Stomach (tissue), 4 donors: ENCODE results near the gene PRKCZ.

ENCODE experiments used
- POLR2A ChIP-seq, 4 donors: fragments of 450-650 bp; IDR thresholded peaks; one replicate each; pipeline ENCODE4 v1.6.1; 2016; ENCODE audit warnings: antibody characterized with exemption in 4 of 4, control low read depth in 2 of 4, mild to moderate bottlenecking in 1 of 4, moderate library complexity in 1 of 4
- POLR2AphosphoS5 ChIP-seq, 3 donors: sonication (generic); formaldehyde crosslinking; IDR thresholded peaks; one replicate each; pipeline ENCODE4 v1.6.1; 2016; ENCODE audit warnings: antibody characterized with exemption in 3 of 3
- TF ChIP-seq, protein P1 (sequence below), 7 experiments: fragments of 450-650 bp in 4 of 7; fragments of 200-600 bp in 3 of 7; sonication (generic) in 3 of 7; IDR thresholded peaks; one replicate each; pipeline ENCODE4 v1.5.1; 2016 to 2019; ENCODE audit warnings: antibody characterized with exemption in 7 of 7, control low read depth in 2 of 7, mild to moderate bottlenecking in 1 of 7

DNA sequence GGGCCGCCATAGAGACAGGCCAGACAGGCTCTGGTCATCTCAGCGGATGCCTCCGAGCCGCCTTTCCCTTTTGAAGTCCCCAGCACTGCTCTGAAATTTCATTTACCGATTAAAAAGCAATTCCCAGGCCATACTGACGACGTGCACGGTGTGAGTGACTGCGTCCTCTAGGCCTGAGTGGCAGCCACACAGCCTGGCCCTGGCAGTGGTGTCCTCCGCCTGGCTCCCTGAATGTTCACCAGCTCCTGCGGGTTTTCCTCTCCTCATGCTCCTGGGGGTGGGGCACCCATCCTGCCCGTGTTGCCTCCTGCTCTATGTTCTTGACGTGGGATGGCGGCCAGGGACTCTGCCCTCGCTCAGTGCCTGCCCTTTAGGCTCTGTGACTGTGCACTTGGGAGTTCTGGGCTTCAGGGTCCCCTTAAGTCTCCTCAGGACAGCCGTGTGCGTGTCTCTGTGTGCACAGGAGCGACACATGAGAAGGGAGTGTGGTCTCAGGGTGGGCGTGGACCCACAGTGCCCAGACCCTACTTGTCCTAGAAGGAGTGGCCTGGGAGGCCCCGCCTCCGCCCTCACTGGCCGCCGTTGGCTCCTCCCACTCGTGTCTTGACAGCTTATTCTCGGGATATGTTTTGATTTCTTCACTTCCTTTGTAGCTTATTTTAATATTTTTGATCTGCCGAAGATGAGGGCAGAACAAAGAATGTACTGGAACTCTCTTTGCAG is 181.5 kb downstream of the PRKCZ start:
- peak in 1 of 3 donors; percentile 26 for TF ChIP-seq POLR2AphosphoS5 (IDR thresholded peaks at IDR 0.05)
- TF ChIP-seq, protein P1, sequence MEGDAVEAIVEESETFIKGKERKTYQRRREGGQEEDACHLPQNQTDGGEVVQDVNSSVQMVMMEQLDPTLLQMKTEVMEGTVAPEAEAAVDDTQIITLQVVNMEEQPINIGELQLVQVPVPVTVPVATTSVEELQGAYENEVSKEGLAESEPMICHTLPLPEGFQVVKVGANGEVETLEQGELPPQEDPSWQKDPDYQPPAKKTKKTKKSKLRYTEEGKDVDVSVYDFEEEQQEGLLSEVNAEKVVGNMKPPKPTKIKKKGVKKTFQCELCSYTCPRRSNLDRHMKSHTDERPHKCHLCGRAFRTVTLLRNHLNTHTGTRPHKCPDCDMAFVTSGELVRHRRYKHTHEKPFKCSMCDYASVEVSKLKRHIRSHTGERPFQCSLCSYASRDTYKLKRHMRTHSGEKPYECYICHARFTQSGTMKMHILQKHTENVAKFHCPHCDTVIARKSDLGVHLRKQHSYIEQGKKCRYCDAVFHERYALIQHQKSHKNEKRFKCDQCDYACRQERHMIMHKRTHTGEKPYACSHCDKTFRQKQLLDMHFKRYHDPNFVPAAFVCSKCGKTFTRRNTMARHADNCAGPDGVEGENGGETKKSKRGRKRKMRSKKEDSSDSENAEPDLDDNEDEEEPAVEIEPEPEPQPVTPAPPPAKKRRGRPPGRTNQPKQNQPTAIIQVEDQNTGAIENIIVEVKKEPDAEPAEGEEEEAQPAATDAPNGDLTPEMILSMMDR (IDR thresholded peaks at IDR 0.05) = no peak
- no peak for TF ChIP-seq POLR2A (IDR thresholded peaks at IDR 0.05)
